Liver (tissue), 9 donors: ENCODE results near the gene SLC36A3. TPM values are rescaled to one million over a fixed set of nuclear protein-coding genes. Genes with fewer than 3 reads are reported as not detected.

Source experiments
- DNase-seq: peaks from one replicate; pipeline ENCODE4 v3.0.0-alpha.2; 2017; ENCODE audit warnings: low spot score
- H3K27ac ChIP-seq, 2 donors: one replicate each; pipeline ENCODE4 v1.7.0; 2013; ENCODE audit warnings: inconsistent platforms in 2 of 2, low read length in 2 of 2, control low read depth in 1 of 2, low read depth in 1 of 2, mild to moderate bottlenecking in 1 of 2
- H3K27me3 ChIP-seq, 4 donors: one replicate each; pipeline versions ENCODE4 v1.6.1 to v1.7.0; 2013; ENCODE audit warnings: low read length in 3 of 4, inconsistent platforms in 1 of 4, mild to moderate bottlenecking in 1 of 4, moderate library complexity in 1 of 4; ENCODE audit not compliant: control insufficient read depth in 4 of 4, insufficient read depth in 4 of 4
- H3K36me3 ChIP-seq, 4 donors: one replicate each; pipeline versions ENCODE4 v1.6.1 to v1.7.0; 2013; ENCODE audit warnings: low read length in 3 of 4, mild to moderate bottlenecking in 3 of 4, low read depth in 1 of 4, moderate library complexity in 1 of 4; ENCODE audit not compliant: control insufficient read depth in 4 of 4, insufficient read depth in 3 of 4
- H3K4me1 ChIP-seq, 4 donors: one replicate each; pipeline versions ENCODE4 v1.6.1 to v1.7.0; 2013; ENCODE audit warnings: low read length in 3 of 4, mild to moderate bottlenecking in 3 of 4, moderate library complexity in 1 of 4; ENCODE audit not compliant: control insufficient read depth in 4 of 4, insufficient read depth in 4 of 4
- H3K4me3 ChIP-seq, 3 donors: one replicate each; pipeline versions ENCODE4 v1.6.1 to v1.7.0; 2013; ENCODE audit warnings: low read length in 3 of 3, control low read depth in 1 of 3, low read depth in 1 of 3, mild to moderate bottlenecking in 1 of 3
- H3K9ac ChIP-seq, 2 donors: one replicate each; pipeline ENCODE4 v1.7.0; 2013; ENCODE audit warnings: low read length in 2 of 2, mild to moderate bottlenecking in 2 of 2, moderate library complexity in 2 of 2, control low read depth in 1 of 2, low read depth in 1 of 2
- H3K9me3 ChIP-seq, 4 donors: one replicate each; pipeline versions ENCODE4 v1.6.1 to v1.7.0; 2013; ENCODE audit warnings: low read length in 3 of 4; ENCODE audit not compliant: control insufficient read depth in 4 of 4
- ATF3 ChIP-seq: IDR thresholded peaks from 2 replicates; pipeline ENCODE4 v1.6.1; 2016; ENCODE audit warnings: antibody characterized with exemption
- CTCF ChIP-seq: fragments of 150-350 bp; IDR thresholded peaks from 2 replicates; pipeline ENCODE4 v1.5.1; 2017; ENCODE audit warnings: improper control_type of control experiment, low read depth, low read length; ENCODE audit not compliant: missing input control
- EGR1 ChIP-seq, 2 donors: IDR thresholded peaks; 2 replicates each; pipeline ENCODE4 v1.6.1; 2016 to 2018; ENCODE audit warnings: antibody characterized with exemption in 2 of 2, low read depth in 2 of 2
- FOXA1 ChIP-seq: IDR thresholded peaks from 2 replicates; pipeline ENCODE4 v1.6.1; 2016; ENCODE audit warnings: antibody characterized with exemption
- FOXA2 ChIP-seq: IDR thresholded peaks from 2 replicates; pipeline ENCODE4 v1.6.1; 2016; ENCODE audit warnings: antibody characterized with exemption
- GABPA ChIP-seq, 2 donors: IDR thresholded peaks in 1 of 2; conservative IDR thresholded peaks in 1 of 2; 2 replicates each; pipeline ENCODE4 v1.6.1; 2016; ENCODE audit warnings: antibody characterized with exemption in 2 of 2, mild to moderate bottlenecking in 1 of 2, moderate library complexity in 1 of 2
- HNF4A ChIP-seq, 2 donors: conservative IDR thresholded peaks; 2 replicates each; pipeline ENCODE4 v1.6.1; 2016; ENCODE audit warnings: antibody characterized with exemption in 2 of 2, mild to moderate bottlenecking in 2 of 2
- HNF4G ChIP-seq: IDR thresholded peaks from 2 replicates; pipeline ENCODE4 v1.6.1; 2016; ENCODE audit warnings: antibody characterized with exemption
- JUND ChIP-seq, 2 donors: IDR thresholded peaks; 2 replicates each; pipeline ENCODE4 v1.6.1; 2016; ENCODE audit warnings: antibody characterized with exemption in 2 of 2
- MAX ChIP-seq: IDR thresholded peaks from 2 replicates; pipeline ENCODE4 v1.6.1; 2016; ENCODE audit warnings: antibody characterized with exemption
- NR2F2 ChIP-seq: IDR thresholded peaks from 2 replicates; pipeline ENCODE4 v1.6.1; 2016; ENCODE audit warnings: antibody characterized with exemption
- RAD21 ChIP-seq, 2 donors: IDR thresholded peaks; 2 replicates each; pipeline ENCODE4 v1.6.1; 2016; ENCODE audit warnings: antibody characterized with exemption in 2 of 2, mild to moderate bottlenecking in 2 of 2
- REST ChIP-seq: IDR thresholded peaks from 2 replicates; pipeline ENCODE4 v1.6.1; 2016; ENCODE audit warnings: antibody characterized with exemption, mild to moderate bottlenecking
- RXRA ChIP-seq, 2 donors: IDR thresholded peaks; 2 replicates each; pipeline ENCODE4 v1.6.1; 2017 to 2018; ENCODE audit warnings: antibody characterized with exemption in 2 of 2, mild to moderate bottlenecking in 1 of 2
- SP1 ChIP-seq: IDR thresholded peaks from 2 replicates; pipeline ENCODE4 v1.6.1; 2018; ENCODE audit warnings: antibody characterized with exemption, mild to moderate bottlenecking
- TAF1 ChIP-seq: conservative IDR thresholded peaks from 2 replicates; pipeline ENCODE4 v1.6.1; 2016; ENCODE audit warnings: antibody characterized with exemption, mild to moderate bottlenecking
- YY1 ChIP-seq: IDR thresholded peaks from 2 replicates; pipeline ENCODE4 v1.6.1; 2016; ENCODE audit warnings: antibody characterized with exemption, mild to moderate bottlenecking
- ZBTB33 ChIP-seq: IDR thresholded peaks from 2 replicates; pipeline ENCODE4 v1.6.1; 2016; ENCODE audit warnings: antibody characterized with exemption
- WGBS: extraction: QIAGEN DNeasy Blood & Tissue Kit; methylation state at CpG from one replicate; pipeline ENCODE4 v1.1.7; 2013; 5-methylcytosine and 5-hydroxymethylcytosine counted together
- polyA plus RNA-seq, 2 donors: library from polyadenylated mRNA; stranded (reverse) in 1 of 2; unstranded in 1 of 2; fragments of 200-250 nt in 1 of 2; fragments of >200 nt in 1 of 2; fragmentation: Nextera tagmentation in 1 of 2; extraction: Ambion mirVana in 1 of 2; gene quantifications; one replicate each; pipeline versions ENCODE4 v1.2.1 to v1.2.3, GENCODE V29; 2013 to 2015
- total RNA-seq, 2 donors: library from RNA; depleted of rRNA; stranded (reverse); fragments of >200 nt; gene quantifications; one replicate each; pipeline ENCODE4 v1.2.3, GENCODE V29; 2014
- donor health status: healthy.
- donor health status: healthy.
- donor health status: healthy.
- donor health status: healthy.
- donor health status: healthy.

SLC36A3 gene
- total and polyA plus RNA-seq, 4 donors, result not detected

- peaks cover 5 to 16% (median 7%) of the 10 kb centered on the region in 4 donors for H3K36me3 ChIP-seq
- no peak for TF ChIP-seq FOXA1
- no peak for TF ChIP-seq GABPA (IDR thresholded peaks at IDR 0.05 in 1 of 2, conservative IDR thresholded peaks at IDR 0.05 in 1 of 2)
- TF ChIP-seq YY1, result no peak
- no peak for TF ChIP-seq REST
- TF ChIP-seq CTCF, result no peak
- no peak for TF ChIP-seq JUND (IDR thresholded peaks at IDR 0.05)
- no peaks in the 10 kb centered on the region for H3K27me3 ChIP-seq
- H3K4me3 ChIP-seq, result no peak overlapping the region
- no peak overlapping the region for H3K9ac ChIP-seq
- no peaks in the 10 kb centered on the region for H3K9me3 ChIP-seq
- no peak for DNase-seq
- no peak overlapping the region for H3K27ac ChIP-seq
- no peaks in the 10 kb centered on the region for H3K4me1 ChIP-seq
Measured at GRCh38 chr5:151271336-151271735, 32.2 kb downstream of the SLC36A3 start.

- 70% methylated on average over 1 of the region's 1 CpG for WGBS
- DNase-seq, result no peak
- TF ChIP-seq TAF1 (no peak), SP1 (no peak), GABPA (IDR thresholded peaks at IDR 0.05 in 1 of 2, conservative IDR thresholded peaks at IDR 0.05 in 1 of 2) (no peak), HNF4G (no peak), RXRA (IDR thresholded peaks at IDR 0.05) (no peak), REST (no peak), HNF4A (conservative IDR thresholded peaks at IDR 0.05) (no peak), CTCF (no peak), FOXA1 (no peak), YY1 (no peak), NR2F2 (no peak), RAD21 (IDR thresholded peaks at IDR 0.05) (no peak), ATF3 (no peak), ZBTB33 (no peak), MAX (no peak), EGR1 (IDR thresholded peaks at IDR 0.05; ENCODE audit: low read depth in 2 of 2) (no peak), JUND (IDR thresholded peaks at IDR 0.05) (no peak), FOXA2 (no peak)
- H3K27ac ChIP-seq, result no peak overlapping the region
- H3K9me3 ChIP-seq, result no peaks in the 10 kb centered on the region
- no peak overlapping the region for H3K9ac ChIP-seq
- no peaks in the 10 kb centered on the region for H3K4me1 ChIP-seq
- H3K27me3 ChIP-seq, result no peaks in the 10 kb centered on the region
- peaks cover 5 to 16% (median 7%) of the 10 kb centered on the region in 4 donors for H3K36me3 ChIP-seq
- H3K4me3 ChIP-seq, result no peak overlapping the region
Measured at GRCh38 chr5:151270599-151270998, 33.0 kb downstream of the SLC36A3 start.
